NCI-H82 treated with DMSO at 0.1 percent for 48 hours (cell line): ENCODE measurements around the gene FCMR.
"Not testable (repeated sequence)": the region's sequence is repeated elsewhere in the genome, so short reads cannot be mapped to it uniquely, and the experiment has no call there.

Experiments
- DNase-seq: peaks from one replicate; lab custom pipeline; 2025; ENCODE audit not compliant: unreplicated experiment; lab: John Stamatoyannopoulos, UW

The FCMR gene

DNA sequence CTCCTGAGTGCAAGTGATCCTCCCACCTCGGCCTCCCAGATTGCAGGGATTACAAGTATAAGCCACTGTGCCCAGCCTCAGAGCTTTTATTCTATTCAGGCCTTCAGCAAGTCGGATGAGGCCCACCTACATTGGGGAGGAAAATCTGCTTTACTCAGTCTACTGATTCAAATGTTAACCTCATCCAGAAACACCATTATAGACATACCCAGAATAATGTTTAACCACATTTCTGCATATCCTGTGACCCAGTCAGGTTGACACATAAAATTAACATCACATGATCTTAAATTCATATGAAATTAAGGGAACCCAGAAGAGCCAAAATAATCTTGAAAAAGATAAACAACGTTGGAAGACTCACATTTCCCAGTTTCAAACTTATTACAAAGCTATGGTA is 41.4 kb downstream of the FCMR start:
- no peak for DNase-seq

GRCh38 chr1:206878456-206878855 is 43.3 kb downstream of the FCMR start:
- DNase-seq: no peak

- DNase-seq: no peak
These were observed 45.9 kb downstream of the FCMR start for GRCh38 chr1:206875752-206876377.

- DNase-seq: no peak
These were observed 48.0 kb downstream of the FCMR start for GRCh38 chr1:206873603-206874188.

GRCh38 chr1:206872139-206872538 is 49.6 kb downstream of the FCMR start:
- no peak for DNase-seq

DNA sequence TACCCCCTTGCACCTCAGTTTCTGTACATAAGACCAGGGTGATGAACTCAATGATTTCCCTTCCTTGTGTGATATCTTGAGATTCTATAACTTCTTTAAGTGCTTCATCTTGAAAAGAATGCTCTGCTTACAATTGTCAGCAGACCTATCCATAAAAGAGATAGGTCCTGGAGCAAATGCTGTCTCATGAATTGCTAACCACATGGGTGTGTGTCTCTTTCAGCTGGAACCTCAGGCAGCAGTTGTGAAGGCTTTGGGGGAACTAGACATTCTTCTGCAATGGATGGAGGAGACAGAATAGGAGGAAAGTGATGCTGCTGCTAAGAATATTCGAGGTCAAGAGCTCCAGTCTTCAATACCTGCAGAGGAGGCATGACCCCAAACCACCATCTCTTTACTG is 53.5 kb downstream of the FCMR start:
- DNase-seq: no peak

DNA sequence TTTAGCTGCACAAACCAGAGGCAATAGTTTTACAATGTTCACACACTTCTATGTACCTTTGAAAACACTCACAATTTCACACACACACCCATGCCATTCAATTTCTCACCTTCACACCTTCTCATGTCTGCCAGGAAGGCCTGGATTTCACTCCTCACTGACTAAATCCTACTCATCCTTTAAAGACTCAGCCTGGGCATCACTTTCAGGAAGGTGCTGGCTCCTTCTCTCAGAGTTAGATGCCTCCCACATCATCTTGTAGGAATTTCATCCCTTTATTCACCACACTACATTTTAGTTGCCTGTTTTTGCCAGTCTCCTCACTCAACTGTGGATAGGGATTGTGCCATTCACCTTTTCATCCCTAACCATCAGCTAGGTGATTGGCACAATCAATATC is 54.0 kb downstream of the FCMR start:
- DNase-seq: no peak

DNA sequence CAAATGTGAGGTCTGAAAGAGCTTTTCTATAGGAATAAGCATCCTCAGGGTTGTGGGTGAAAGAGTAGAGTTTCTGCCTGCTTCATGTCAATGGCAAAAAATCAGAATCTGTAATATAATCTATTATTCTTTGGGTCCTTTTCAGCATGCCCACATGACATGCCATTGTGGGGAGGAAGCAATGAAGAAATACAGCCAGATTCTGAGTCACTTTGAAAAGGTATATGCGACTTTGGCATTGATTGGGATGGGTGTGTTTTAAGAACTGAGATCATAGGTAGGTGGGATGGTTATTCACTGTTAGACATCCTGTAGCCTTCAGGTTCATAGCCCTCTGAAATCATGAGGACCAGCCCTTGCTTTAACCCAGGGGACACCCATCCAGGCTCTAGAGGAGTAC is 54.5 kb downstream of the FCMR start:
- no peak for DNase-seq

DNA sequence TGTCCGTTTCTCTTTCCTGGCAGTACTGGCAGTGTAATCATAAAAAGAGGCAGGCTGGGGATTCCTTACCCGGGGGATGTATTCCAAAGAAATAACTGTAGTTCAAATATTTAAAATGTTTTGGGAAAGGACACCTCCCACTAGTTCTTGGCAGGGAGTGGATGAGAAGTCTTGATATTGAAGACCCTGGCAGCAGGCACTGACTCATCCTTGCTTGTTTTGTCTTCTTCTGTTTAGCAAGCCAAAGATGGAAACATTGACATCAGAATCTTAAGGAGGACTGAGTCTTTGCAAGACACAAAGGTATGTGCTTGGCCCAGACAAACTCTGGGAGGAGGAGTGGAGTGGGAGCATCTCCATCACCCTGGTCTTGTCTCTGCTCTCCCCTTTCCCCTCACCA is 55.7 kb downstream of the FCMR start:
- no peak for DNase-seq

GRCh38 chr1:206864939-206865671 is 56.6 kb downstream of the FCMR start, which contains the start of gene IL20:
IL20 (plus strand) TSS chr1:206865623; CDS start chr1:206865853, 230 bp downstream.
- DNase-seq: no peak

DNA sequence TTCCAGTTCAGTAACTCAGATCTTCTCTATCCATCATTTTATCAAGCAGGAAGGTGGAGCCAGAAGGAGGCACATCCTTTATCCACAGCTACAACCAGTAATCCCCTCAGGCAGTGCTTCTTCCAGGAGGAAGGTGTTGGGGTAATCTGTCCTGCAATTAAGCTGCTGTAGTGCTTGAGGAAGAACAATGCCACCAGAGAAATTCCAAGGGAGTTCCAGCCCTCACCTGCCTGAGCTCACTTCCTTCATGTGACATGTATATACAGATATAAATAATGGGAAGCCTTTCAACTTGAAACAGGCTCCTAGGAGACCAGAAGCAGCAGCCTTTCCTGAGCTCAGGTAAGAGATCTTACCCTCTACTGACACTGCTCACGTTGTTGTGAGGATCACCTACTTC is 58.5 kb downstream of the FCMR start:
- DNase-seq: no peak

- no peak for DNase-seq
These were observed 61.6 kb downstream of the FCMR start for GRCh38 chr1:206860165-206860564.

- no peak for DNase-seq
These were observed 62.6 kb downstream of the FCMR start for GRCh38 chr1:206859082-206859521.

- DNase-seq: no peak
These were observed 64.9 kb downstream of the FCMR start for GRCh38 chr1:206856674-206857464.

DNA sequence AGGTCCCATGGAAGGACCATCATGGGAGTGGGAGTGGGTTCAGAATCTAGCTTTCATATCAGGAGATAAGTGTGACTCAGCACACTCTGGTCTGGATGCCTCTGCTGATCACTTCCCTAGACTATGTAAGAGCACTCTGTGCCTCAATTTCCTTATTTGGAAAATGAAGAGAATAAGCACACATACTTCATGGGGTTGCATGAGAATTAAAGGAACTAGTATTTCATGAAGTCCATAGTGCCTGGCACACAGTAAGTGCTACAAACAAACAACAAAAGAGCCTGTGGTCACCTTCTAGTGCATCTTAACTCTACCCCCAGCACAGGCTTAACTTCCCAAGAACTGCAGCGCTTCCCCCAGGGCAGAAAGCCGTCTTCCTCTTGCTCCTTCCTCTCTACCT is 65.9 kb downstream of the FCMR start:
- no peak for DNase-seq

DNA sequence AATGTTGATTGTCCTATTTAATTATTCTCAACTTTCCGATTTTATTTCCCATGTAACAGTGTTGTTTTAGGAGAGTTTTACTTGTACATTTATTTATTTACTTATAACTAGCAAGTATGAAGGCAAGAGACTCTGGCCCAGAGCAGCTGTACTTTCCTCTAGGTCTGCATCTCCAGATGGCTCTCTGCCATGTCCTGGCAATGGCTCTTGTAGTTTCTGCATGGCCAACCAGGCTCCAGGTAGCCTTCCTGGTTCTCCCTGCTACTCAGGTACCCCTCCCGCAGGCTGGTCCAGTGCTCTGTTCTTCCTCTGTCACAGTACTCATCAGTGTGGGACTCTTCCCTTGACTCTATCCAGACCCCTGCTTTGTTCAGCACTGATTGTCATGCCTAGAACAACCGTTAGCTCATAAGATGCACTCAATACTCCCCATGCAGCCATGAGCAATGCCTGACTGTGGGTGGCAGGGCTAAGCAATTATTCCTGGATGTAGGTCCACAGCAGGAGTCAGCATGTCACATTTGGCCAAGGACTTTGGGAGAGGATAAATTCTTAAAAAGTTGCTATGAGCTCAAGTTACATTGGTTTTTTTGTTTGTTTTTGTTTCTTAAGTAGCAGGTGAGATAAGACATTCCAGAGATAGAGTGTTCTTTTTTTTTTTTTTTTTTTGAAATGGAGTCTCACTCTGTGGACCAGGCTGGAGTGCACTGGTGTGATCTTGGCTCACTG is 67.2 kb downstream of the FCMR start:
- DNase-seq: no peak

DNA sequence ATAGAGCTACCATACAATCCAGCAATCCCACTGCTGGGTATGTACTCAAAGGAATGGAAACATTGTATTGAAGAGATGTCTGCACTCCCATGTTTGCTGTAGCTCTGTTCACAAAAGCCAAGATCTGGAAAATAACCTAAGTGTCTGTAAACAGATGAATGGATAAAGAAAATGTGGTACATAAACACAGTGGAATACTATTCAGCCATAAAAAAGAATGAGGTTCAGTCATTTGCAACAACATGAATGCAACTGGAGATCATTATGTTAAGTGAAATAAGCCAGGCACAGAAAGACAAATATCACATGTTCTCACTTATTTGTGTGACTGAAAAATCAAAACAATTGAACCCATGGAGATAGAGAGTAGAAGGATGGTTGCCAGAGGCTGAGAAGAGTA is 68.0 kb downstream of the FCMR start:
- DNase-seq: not testable (repeated sequence)
